ENCODE measurements around the gene NIN.
"Not testable (repeated sequence)": the region's sequence is repeated elsewhere in the genome, so short reads cannot be mapped to it uniquely, and the experiment has no call there.

Gene NIN

DNA sequence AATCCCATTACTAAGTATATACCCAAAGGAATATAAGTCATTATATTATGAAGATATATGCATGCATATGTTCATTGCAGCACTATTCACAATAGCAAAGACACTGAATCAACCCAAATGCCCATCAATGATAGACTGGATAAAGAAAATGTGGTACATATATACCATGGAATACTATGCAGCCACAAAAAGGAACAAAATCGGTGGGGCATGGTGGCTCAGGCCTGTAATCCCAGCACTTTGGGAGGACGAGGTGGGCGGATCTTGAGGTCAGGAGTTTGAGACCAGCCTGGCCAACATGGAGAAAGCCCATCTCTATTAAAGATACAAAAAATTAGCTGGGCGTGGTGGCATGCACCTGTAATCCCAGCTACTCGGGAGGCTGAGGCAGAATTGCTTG is 15.4 kb downstream of the NIN start:
- DNase-seq, result not testable (repeated sequence)

DNA sequence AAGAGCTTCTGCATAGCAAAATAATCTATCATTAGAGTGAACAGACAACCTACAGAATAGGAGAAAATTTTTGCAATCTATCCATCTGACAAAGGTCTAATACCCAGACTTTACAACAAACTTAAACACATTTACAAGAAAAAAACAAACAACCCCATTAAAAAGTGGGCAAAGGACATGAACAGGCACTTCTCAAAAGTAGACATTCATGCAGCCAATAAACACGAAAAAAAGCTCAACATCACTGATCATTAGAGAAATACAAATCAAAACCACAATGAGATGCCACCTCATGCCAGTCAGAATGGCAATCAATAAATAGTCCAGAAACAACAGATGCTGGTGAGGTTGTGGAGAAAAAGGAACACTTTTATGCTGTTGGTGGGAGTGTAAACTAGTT is 15.9 kb downstream of the NIN start:
- DNase-seq, result not testable (repeated sequence)

DNA sequence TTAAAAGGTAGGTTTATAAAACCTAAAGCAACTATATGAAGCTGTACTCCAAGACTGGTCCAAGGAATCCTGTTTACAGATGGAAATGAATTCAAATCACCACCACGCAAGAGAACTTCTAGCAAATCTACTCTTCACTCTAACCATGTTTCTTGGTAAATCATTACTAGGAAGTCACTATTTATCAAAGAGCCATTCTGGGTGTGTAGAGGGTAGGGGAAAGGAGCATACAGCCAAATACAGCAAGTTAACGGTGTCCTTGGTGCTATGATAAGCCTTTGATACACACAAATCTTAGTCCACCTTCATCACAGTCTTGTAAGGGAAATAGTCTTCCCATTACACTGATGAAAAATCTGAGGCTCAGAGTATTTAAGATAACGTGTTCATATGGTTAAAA is 16.8 kb downstream of the NIN start:
- no peak for DNase-seq

DNA sequence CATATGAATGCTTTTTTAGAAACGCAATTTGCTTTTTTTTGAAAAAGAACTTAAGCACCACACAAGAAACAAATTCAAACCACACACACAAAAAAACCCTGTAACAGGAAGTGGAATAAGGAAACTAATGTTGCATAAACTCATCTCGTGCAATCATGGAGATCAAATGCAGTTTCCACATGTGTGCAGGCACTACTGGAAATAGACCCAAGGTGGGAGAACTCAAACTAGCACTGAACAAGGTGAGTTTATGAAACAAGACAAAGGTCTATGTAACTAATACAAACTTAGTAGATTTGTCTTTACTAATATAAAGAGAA is 17.5 kb downstream of the NIN start:
- DNase-seq, result no peak

DNA sequence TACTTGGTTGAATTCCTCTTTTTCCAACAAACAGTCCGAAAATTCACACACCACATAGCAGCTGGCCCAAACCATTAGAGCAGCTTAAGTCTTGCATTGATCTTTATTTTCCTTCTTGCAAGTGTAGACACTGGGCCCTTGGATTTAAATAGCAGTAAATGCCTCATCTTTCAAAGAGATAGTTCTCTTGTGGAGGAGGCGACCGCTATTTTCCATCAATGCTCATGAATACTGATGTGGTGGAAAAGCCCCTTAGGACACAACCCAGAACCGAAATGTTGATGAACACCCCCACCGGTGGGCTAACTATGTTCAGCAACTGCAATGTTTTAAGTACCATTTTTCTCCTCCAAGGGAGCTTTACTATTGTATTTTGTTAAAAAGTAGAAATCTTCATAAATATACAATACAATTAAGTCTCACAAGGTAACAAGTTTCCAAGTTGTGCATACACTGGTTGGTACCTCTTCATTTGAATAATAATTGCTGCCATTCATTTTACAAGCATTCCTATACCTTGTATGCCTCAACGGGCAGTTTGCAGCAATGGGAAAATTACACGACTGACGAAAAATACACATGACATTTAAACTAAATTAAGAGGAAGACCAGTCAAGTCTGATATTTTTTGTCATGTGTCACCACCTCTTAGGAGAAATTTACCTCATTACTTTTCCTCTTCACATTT is 18.0 kb downstream of the NIN start:
- DNase-seq, result no peak

DNA sequence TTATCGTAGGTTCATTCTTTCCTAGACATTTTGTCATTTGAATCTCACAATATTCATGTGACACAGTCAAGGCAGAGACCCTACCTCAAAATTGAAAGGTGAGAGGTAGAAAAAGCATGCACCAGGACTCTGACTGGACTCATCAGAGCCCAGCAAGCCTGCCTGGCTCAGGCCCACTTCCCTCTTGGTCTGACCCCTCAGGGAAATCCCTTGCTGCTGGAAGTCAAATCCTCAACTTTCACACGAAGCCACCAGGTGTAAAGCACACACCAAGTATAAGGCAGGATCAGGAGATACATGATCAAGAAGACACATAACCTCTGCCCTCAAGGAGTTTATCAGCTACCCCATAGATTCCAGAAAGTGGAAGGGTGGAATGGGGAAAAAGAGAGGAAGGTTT is 18.8 kb downstream of the NIN start:
- no peak for DNase-seq

DNA sequence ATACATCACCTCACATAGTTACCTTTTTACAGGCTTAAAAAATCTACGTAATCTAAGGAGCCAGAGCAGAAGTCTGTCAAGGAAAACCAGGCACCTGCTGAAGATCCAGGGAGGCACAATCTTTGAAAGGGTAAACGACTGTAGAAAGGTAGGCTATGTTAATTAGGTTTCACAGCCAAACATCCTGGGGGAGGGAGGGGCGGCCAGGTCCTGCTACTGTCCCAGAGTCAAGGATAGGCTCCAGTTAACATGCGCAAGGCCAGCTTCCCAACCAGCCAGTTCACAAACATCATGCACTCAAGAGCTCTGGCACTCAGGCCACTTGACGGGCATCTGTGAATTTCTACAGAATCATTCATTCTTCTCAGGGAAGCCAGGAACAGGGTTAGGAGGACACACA is 22.9 kb downstream of the NIN start:
- DNase-seq, result no peak

DNA sequence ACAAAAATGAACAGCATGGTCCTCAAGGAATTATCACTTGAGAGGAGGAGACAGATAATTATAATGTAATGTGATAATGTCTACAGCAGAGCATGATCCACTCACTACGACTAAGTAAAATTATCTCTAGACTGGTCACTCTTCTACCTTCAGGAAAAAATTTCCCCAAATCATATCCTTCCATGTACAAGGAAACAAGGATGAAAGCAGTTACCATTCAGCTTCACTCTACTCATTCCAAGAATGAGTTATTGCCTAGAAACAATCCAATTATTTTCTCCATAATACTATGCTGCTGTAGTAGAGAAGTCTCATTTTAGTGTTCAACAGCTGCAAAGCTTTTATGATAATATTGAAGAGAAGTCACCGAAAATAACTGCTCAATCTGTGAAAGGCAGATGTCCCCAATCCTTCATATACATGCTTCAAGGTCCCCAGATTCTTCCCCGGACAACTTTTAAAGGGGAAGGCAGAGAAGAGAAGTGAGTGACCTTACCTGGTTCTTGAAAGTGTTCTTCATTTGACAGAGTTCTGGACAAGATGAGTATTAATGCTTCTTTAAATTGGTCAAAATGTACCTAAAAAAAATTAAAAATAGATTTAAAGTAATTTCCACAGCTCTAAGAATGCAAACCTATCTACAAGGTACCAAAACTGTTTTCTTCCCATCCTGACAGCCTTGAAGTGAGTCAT is 24.6 kb downstream of the NIN start:
- no peak for DNase-seq

DNA sequence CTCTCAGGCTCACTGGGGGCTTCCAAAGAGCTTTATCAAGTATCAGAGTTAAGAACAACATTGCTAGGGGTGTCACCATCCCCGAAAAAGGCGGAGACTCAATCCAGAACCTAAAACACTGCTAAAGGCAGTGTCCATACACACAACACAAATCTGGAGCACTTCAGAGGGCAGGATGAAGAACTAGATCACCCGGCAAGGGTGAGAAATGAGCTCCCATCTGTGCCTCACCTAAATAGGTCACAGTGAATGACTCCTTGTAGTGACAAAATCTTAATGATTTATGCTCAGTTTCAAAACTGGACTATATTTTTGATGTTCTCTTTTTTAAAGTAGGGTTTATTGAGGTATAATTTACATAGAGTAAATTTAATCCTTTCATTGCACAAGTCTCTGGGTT is 25.6 kb downstream of the NIN start:
- DNase-seq, result no peak

DNA sequence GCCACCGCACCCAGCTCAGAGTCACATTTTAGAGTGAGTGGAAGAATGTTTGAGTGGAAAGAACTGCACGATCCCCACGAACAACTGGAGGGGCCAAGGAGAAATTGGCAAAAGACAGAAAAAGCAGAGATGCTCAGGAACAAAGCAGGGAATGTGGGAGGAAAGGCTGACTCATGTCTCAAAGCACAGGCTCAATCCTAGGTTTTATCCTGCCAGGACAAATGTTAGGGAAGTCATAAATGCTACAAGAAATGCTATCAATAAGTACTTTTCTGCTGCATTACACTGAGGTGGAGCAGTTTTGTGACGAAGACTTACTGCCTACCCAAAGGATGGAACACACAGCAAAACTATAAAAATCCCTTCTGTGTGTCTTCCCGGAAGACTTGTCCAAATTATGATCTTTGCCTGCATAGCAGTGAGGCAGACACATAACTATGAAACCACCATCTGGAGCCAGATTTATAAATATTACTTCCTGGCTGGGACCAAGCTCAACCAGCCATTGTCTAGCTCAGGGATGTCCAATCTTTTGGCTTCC is 26.7 kb downstream of the NIN start:
- DNase-seq, result no peak

DNA sequence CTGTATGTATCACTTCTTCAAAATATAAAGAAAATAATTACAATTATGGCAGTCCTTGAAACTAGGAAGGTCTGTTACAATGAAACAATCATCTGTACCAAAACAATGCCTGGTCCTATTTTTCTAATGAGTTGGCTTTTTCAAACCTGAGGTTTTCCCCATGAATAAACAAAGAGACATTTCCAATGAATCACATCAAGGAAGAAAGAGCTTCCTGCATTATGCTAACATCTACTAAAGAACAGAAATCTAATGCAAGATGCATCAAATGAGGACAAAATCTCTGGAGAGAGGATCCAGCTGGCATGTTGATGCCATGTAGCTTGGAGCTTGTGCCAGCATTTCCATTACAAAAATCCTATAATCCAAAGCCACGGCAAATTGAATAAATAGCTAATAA is 29.3 kb downstream of the NIN start:
- DNase-seq, result no peak

DNA sequence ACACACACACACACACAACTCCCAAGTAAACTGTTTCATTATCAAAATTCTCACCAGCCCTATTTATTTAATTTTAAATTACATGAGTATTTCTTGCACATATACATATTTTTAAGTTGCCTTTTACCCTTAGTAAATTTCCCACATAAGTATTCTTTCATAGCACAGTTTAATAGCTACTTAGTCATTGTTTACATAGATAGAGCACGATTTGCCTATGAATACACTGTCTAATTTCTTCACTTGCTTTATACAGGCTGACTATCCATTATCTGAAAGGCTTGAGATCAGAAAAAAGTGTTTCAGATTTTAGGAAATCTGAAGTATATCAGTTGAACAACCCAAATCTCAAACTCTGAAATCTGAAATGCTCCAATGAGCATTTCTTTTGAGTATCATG is 30.9 kb downstream of the NIN start:
- no peak for DNase-seq

DNA sequence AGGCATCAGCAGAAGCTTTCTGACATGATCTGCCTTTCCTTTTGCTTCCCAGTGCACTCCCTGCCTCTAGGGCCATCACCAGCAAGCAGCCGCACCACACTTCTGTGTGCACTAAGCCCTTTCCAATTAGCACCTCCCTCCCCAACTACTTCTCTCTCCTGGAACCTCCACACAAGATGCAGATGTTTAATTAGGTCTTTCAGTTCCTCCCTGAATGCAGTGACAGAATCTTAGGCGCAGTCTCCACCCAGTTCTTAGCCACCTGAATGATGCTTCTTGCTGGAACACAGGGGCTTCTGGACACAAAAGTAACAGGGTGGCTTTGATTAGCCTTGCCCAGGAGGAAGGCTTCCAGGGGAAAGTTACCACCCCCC is 32.9 kb downstream of the NIN start:
- no peak for DNase-seq

DNA sequence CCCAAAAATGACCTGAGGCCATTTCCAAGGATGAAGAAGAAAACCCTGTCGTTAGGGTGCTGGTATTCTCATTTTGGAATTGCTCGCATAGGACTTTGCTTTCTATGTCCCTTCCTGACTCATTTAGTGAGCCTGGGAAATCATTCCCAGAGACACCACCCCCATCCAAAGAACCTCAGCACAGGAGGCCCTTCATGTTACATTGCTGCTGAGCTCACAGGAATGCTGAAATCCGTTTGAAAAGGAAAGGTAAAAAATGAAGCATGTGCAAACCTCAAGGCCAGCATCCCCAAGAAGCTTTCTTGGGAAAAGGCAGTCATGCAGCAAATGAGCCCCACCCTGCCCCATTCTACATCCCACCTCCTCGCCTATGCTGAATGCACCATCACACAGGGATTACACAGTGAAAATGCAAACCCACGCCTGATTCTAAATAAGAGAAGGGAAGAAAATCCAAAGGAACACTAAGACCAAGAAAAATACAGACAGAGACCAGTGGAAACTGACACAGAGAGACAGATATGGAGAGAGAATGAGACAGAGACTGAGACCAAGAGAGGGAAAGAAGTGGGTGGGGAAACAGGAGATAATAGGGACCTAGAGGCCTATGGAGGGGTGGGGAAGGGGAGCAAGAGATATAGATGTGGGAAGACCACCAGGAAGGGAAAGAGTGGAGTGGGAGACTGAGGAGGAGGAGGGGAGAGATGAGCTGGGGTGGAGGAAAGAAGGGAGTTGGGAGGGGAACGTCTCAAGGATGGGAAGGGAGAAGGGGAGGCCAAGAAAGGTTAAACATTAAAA is 33.5 kb downstream of the NIN start:
- DNase-seq, result no peak

DNA sequence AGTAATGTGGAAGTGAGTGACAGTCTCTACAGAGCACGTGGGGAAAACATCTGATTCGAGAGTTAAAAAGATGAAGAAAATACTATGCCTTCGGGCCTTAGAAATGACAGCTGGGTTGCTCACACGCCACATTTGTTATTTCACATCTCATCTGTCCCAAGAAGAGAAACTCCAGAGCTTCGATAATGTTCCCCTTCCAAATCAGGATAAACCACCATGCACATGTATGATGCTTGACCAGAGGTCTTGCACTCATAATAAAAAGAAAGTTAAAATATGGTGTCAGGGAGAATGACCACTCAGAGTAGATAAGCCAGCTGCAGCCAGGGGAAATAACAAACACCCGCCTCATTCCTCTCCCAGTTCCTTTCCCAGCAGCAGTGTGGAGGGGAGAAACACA is 34.6 kb downstream of the NIN start:
- no peak for DNase-seq

DNA sequence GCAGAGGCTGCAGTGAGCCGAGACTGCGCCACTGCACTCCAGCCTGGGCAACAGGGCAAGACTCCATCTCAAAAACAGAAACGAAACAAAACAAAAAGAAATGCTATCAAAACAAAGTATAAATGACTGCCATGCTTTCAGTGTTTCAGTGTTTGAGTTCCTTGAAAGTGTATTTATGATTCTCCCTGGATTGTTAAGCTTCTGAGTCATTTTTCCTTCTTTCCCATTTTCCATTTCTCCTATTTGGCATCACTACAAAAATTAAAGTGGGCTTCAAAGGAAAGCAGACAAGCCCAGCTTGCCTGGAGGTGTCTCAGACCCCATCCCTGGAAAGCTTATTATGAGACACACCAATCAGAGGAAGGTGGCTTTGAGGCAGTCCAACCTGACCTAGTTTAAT is 35.1 kb downstream of the NIN start:
- no peak for DNase-seq

DNA sequence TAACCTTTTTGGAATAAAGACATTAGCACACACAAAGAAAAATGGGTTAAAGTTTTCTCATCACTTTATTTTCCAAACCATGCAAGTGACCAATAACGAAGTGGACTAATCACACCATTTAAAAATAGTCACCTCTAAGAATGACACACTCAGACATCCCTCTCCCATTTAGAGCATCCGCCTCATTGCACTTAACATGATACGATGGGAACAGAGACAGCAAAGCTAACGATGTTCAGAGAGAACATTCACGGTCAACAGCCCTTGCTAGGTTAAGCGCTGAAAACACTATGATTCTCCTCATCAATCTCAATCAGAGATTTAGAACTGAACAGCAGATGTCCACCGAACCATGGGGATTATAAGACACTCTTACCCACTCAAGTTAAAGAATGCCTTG is 35.8 kb downstream of the NIN start:
- DNase-seq, result no peak

DNA sequence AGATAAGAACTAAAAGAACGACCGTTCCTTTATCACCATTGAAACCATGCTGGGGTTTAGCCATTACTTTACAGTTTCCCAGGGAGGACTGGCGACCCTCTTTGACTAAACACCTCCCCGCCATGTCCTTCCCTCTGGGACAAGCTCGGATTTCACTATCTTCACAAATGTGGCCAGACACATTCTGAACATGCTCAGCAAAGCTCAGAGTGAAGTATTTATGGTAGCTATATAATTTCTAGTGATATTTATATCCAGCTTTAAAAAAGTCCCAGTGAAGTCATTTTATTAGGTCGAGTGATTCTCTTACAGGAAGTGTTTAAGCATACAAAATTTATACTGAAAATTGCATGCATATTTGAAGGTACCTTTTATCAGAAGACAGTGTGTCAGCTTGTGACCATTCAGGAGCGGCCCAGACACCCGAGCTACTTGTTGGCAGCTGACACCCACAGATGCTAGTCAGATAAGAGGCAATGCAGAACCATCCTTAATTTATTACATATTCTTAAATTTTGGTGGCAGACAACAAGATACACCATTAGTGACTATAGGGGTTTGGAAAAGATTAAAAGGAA is 36.8 kb downstream of the NIN start:
- DNase-seq, result no peak

DNA sequence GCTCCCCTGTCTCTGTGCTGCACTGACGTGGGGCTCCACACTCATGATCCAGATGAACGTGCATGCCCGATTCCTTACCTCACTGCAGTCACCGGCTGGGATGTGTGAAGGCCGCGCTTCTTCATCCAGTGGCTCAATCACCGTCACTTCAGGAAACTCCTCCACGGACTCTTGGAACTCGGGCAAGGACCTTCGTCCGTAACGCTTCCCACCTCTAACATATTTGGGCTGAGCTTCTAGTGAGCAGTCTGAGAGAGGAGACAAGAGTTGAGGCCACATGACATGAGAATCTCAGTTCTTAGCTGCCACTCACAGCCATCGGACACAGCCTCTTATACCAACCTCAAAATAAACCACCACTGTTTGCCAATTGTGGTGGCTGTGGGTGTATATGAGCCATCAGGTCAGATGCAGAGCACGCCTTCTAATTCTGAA is 38.3 kb downstream of the NIN start:
- no peak for DNase-seq

DNA sequence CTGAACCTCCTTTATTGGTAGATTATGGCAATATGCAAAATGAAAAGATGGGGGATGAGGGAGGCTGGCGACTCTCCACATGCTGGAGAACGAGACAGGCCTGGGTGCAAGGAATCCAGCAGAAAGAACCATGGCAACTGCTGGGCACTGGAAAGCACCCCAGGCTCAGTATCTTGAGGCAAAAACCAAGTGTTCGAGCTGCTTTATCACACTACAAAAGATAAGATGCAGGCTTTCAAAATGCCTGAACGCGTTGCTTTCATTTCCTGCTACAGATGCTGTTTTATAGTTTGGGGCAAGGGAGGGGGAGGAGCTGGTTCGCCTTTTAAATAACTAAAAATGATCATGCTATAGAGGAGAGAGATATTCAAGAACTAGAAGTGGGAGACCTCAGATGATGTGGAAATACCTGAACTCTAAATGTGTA is 38.9 kb downstream of the NIN start:
- DNase-seq, result no peak

DNA sequence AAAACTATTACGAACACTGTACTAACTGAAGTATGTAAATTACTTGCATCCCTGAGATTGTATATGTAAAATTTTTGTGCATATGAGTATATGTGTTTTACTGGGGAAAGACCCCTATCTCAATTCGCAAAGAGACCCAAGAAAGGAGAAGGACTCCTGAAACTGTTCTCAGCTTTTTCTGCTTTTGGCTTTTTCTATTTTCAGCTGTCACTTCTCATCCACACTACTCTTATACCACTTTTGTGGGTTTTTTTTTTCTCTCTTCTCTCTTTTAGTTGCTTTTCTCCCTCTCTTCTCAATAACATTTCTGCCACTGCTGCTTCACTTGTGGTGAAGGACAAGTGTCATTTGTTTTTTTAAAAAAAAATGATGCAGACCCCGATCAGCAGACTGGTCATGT is 39.8 kb downstream of the NIN start:
- no peak for DNase-seq

DNA sequence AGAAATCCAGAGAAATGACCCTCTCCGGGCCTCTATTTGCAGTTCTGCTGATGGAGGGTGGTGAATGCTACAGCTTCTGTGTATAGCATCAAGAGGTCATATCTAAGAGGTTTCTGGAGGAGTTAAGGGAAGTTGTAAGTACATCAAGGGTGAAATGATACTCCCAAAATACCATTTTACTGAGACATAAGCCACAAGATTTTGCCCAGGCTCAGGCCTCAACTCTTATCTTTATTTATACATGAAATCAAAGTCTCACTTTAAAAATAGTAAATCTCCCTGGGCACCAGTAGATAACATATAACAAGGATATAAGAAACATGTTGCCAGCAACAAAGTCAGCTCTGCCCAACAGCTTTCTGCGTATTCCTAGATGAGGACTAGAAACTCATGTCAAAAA is 40.4 kb downstream of the NIN start:
- DNase-seq, result no peak

DNA sequence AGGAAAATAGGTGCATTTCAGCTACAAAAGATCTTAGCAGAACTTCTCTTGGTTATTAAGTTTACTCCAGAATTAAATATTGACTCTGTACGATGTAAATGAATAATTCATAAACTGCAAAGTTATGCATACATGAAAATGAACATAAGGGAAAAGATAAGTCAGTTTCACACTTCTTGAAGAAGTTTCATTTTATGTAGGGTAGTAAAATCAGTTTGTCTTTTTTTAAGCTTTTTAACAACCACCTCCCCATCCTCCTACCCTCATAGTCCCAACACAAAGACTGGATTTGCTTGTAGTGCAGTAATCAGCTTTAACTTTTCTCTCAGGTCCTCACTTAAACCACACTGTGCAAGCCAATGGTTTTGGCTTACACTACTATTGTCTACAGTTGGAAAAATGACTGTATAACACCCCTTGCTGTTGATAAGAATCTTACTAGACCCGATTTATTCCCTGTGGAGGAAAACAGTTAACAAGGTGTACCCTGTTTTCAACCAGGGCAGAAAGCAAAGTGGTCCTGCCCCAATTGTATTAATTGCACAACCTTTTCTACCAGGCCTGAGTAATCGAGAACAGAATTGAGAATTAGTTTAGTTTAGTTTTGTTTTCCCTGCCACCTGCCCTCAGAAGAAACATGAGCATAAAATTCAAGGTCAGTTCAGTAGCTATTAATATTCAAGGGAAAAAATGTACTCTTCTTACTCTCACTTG is 44.1 kb downstream of the NIN start:
- DNase-seq, result no peak

Measured in DMS79 treated with DMSO at 0.1 percent for 48 hours (cell line).